Loucy (cell line): ENCODE measurements around the gene RBMS2.
A peak's percentile ranks its signal among the peaks of the same experiment; 100 is the strongest.

ENCODE experiments used
- EZH2phosphoT487 ChIP-seq: fragments of 200-600 bp; IDR thresholded peaks from 2 replicates; pipeline ENCODE4 v1.6.1; 2018; ENCODE audit warnings: antibody characterized with exemption, mild to moderate bottlenecking, moderate library complexity, borderline replicate concordance
- TF ChIP-seq, protein P1 (sequence below): fragments of 200-600 bp; sonication (generic); conservative IDR thresholded peaks from 2 replicates; pipeline ENCODE4 v1.5.1; 2014; ENCODE audit warnings: mild to moderate bottlenecking, antibody characterized with exemption, low read length

DNA sequence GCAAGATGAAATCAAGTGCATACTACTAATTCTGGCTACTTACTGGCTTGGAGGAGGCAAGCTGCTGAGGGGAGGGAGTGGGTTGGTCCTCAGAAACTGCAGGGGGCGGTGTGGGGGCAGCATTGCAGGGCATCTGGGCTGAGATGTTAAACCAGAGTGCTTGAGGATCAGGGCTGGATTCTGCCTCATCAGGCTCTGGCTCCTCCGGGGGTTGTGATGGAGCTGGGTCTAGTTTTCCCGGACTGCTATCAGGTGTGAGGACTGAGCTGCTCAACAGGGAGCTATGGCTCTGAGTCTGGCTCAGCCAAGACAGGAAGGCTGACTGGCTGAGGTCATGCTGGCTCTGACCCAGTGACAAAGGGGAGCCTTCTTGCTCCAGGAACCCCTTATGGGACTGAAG, 79.9 kb downstream of the RBMS2 start:
- TF ChIP-seq, protein P1, sequence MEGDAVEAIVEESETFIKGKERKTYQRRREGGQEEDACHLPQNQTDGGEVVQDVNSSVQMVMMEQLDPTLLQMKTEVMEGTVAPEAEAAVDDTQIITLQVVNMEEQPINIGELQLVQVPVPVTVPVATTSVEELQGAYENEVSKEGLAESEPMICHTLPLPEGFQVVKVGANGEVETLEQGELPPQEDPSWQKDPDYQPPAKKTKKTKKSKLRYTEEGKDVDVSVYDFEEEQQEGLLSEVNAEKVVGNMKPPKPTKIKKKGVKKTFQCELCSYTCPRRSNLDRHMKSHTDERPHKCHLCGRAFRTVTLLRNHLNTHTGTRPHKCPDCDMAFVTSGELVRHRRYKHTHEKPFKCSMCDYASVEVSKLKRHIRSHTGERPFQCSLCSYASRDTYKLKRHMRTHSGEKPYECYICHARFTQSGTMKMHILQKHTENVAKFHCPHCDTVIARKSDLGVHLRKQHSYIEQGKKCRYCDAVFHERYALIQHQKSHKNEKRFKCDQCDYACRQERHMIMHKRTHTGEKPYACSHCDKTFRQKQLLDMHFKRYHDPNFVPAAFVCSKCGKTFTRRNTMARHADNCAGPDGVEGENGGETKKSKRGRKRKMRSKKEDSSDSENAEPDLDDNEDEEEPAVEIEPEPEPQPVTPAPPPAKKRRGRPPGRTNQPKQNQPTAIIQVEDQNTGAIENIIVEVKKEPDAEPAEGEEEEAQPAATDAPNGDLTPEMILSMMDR = peak; percentile 59
- no peak for TF ChIP-seq EZH2phosphoT487
